Liver (tissue), 9 donors: ENCODE data around the gene ZKSCAN4. TPM values are rescaled to one million over a fixed set of nuclear protein-coding genes. Genes with fewer than 3 reads are reported as not detected.

Experiments used
- DNase-seq: peaks from one replicate; pipeline ENCODE4 v3.0.0-alpha.2; 2017; ENCODE audit warnings: low spot score
- H3K27ac ChIP-seq, 2 donors: one replicate each; pipeline ENCODE4 v1.7.0; 2013; ENCODE audit warnings: inconsistent platforms in 2 of 2, low read length in 2 of 2, control low read depth in 1 of 2, low read depth in 1 of 2, mild to moderate bottlenecking in 1 of 2
- H3K27me3 ChIP-seq, 4 donors: one replicate each; pipeline versions ENCODE4 v1.6.1 to v1.7.0; 2013; ENCODE audit warnings: low read length in 3 of 4, inconsistent platforms in 1 of 4, mild to moderate bottlenecking in 1 of 4, moderate library complexity in 1 of 4; ENCODE audit not compliant: control insufficient read depth in 4 of 4, insufficient read depth in 4 of 4
- H3K36me3 ChIP-seq, 4 donors: one replicate each; pipeline versions ENCODE4 v1.6.1 to v1.7.0; 2013; ENCODE audit warnings: low read length in 3 of 4, mild to moderate bottlenecking in 3 of 4, low read depth in 1 of 4, moderate library complexity in 1 of 4; ENCODE audit not compliant: control insufficient read depth in 4 of 4, insufficient read depth in 3 of 4
- H3K4me1 ChIP-seq, 4 donors: one replicate each; pipeline versions ENCODE4 v1.6.1 to v1.7.0; 2013; ENCODE audit warnings: low read length in 3 of 4, mild to moderate bottlenecking in 3 of 4, moderate library complexity in 1 of 4; ENCODE audit not compliant: control insufficient read depth in 4 of 4, insufficient read depth in 4 of 4
- H3K4me3 ChIP-seq, 3 donors: one replicate each; pipeline versions ENCODE4 v1.6.1 to v1.7.0; 2013; ENCODE audit warnings: low read length in 3 of 3, control low read depth in 1 of 3, low read depth in 1 of 3, mild to moderate bottlenecking in 1 of 3
- H3K9ac ChIP-seq, 2 donors: one replicate each; pipeline ENCODE4 v1.7.0; 2013; ENCODE audit warnings: low read length in 2 of 2, mild to moderate bottlenecking in 2 of 2, moderate library complexity in 2 of 2, control low read depth in 1 of 2, low read depth in 1 of 2
- H3K9me3 ChIP-seq, 4 donors: one replicate each; pipeline versions ENCODE4 v1.6.1 to v1.7.0; 2013; ENCODE audit warnings: low read length in 3 of 4; ENCODE audit not compliant: control insufficient read depth in 4 of 4
- EGR1 ChIP-seq, 2 donors: IDR thresholded peaks; 2 replicates each; pipeline ENCODE4 v1.6.1; 2016 to 2018; ENCODE audit warnings: antibody characterized with exemption in 2 of 2, low read depth in 2 of 2
- FOXA1 ChIP-seq: IDR thresholded peaks from 2 replicates; pipeline ENCODE4 v1.6.1; 2016; ENCODE audit warnings: antibody characterized with exemption
- FOXA2 ChIP-seq: IDR thresholded peaks from 2 replicates; pipeline ENCODE4 v1.6.1; 2016; ENCODE audit warnings: antibody characterized with exemption
- GABPA ChIP-seq, 2 donors: IDR thresholded peaks in 1 of 2; conservative IDR thresholded peaks in 1 of 2; 2 replicates each; pipeline ENCODE4 v1.6.1; 2016; ENCODE audit warnings: antibody characterized with exemption in 2 of 2, mild to moderate bottlenecking in 1 of 2, moderate library complexity in 1 of 2
- HNF4A ChIP-seq, 2 donors: conservative IDR thresholded peaks; 2 replicates each; pipeline ENCODE4 v1.6.1; 2016; ENCODE audit warnings: antibody characterized with exemption in 2 of 2, mild to moderate bottlenecking in 2 of 2
- HNF4G ChIP-seq: IDR thresholded peaks from 2 replicates; pipeline ENCODE4 v1.6.1; 2016; ENCODE audit warnings: antibody characterized with exemption
- JUND ChIP-seq, 2 donors: IDR thresholded peaks; 2 replicates each; pipeline ENCODE4 v1.6.1; 2016; ENCODE audit warnings: antibody characterized with exemption in 2 of 2
- NR2F2 ChIP-seq: IDR thresholded peaks from 2 replicates; pipeline ENCODE4 v1.6.1; 2016; ENCODE audit warnings: antibody characterized with exemption
- RAD21 ChIP-seq, 2 donors: IDR thresholded peaks; 2 replicates each; pipeline ENCODE4 v1.6.1; 2016; ENCODE audit warnings: antibody characterized with exemption in 2 of 2, mild to moderate bottlenecking in 2 of 2
- RXRA ChIP-seq, 2 donors: IDR thresholded peaks; 2 replicates each; pipeline ENCODE4 v1.6.1; 2017 to 2018; ENCODE audit warnings: antibody characterized with exemption in 2 of 2, mild to moderate bottlenecking in 1 of 2
- SP1 ChIP-seq: IDR thresholded peaks from 2 replicates; pipeline ENCODE4 v1.6.1; 2018; ENCODE audit warnings: antibody characterized with exemption, mild to moderate bottlenecking
- TAF1 ChIP-seq: conservative IDR thresholded peaks from 2 replicates; pipeline ENCODE4 v1.6.1; 2016; ENCODE audit warnings: antibody characterized with exemption, mild to moderate bottlenecking
- YY1 ChIP-seq: IDR thresholded peaks from 2 replicates; pipeline ENCODE4 v1.6.1; 2016; ENCODE audit warnings: antibody characterized with exemption, mild to moderate bottlenecking
- WGBS: extraction: QIAGEN DNeasy Blood & Tissue Kit; methylation state at CpG from one replicate; pipeline ENCODE4 v1.1.7; 2013; 5-methylcytosine and 5-hydroxymethylcytosine counted together
- polyA plus RNA-seq, 2 donors: library from polyadenylated mRNA; stranded (reverse) in 1 of 2; unstranded in 1 of 2; fragments of 200-250 nt in 1 of 2; fragments of >200 nt in 1 of 2; fragmentation: Nextera tagmentation in 1 of 2; extraction: Ambion mirVana in 1 of 2; gene quantifications; one replicate each; pipeline versions ENCODE4 v1.2.1 to v1.2.3, GENCODE V29; 2013 to 2015
- total RNA-seq, 2 donors: library from RNA; depleted of rRNA; stranded (reverse); fragments of >200 nt; gene quantifications; one replicate each; pipeline ENCODE4 v1.2.3, GENCODE V29; 2014
- TF ChIP-seq, protein P1 (sequence below): IDR thresholded peaks from 2 replicates; pipeline ENCODE4 v1.6.1; 2016; ENCODE audit warnings: antibody characterized with exemption
- TF ChIP-seq, protein P2 (sequence below): IDR thresholded peaks from 2 replicates; pipeline ENCODE4 v1.6.1; 2016; ENCODE audit warnings: antibody characterized with exemption
- TF ChIP-seq, protein P3 (sequence below): IDR thresholded peaks from 2 replicates; pipeline ENCODE4 v1.6.1; 2016; ENCODE audit warnings: antibody characterized with exemption, mild to moderate bottlenecking
- TF ChIP-seq, protein P4 (sequence below): IDR thresholded peaks from 2 replicates; pipeline ENCODE4 v1.6.1; 2016; ENCODE audit warnings: antibody characterized with exemption
- TF ChIP-seq, protein P5 (sequence below): fragments of 150-350 bp; IDR thresholded peaks from 2 replicates; pipeline ENCODE4 v1.5.1; 2017; ENCODE audit warnings: improper control_type of control experiment, low read depth, low read length; ENCODE audit not compliant: missing input control
- donor health status: healthy.
- donor health status: healthy.
- donor health status: healthy.
- donor health status: healthy.
- donor health status: healthy.

Gene ZKSCAN4
- total and polyA plus RNA-seq, 4 donors: 1.4 to 4.7 (median 2.6) TPM

DNA sequence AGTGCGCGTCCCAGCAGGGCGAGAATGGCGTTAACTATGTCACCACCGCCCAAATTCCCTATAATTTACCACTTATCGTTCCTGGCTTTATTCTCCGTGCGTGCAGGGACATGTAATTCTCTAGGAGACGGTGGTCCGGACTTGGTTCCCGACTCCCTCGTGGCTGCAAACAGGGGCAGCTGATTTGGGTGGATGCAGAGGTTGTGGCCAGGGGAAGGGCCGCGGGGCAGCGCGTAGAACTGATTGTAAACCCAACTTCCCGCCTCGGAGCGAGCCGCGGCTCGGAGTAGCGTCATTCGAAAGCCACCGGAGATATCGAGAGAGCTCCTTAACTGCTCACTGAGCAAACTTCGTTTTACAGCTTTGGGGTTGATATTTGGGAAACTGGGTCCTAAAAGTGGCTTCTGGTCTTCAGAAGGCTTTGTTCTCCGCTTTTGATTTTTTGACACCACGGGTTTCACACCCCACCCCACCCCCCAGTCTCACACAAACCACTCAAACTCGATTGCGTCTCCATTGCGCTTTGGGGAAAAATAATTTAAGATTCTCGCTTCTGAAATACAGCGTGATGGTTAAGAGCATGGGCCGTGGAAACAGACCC is 44.5 kb downstream of the ZKSCAN4 start (continued):
- TF ChIP-seq, protein P1, sequence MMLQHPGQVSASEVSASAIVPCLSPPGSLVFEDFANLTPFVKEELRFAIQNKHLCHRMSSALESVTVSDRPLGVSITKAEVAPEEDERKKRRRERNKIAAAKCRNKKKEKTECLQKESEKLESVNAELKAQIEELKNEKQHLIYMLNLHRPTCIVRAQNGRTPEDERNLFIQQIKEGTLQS: no peak
- no peak for TF ChIP-seq RAD21 (IDR thresholded peaks at IDR 0.05)
- TF ChIP-seq, protein P2, sequence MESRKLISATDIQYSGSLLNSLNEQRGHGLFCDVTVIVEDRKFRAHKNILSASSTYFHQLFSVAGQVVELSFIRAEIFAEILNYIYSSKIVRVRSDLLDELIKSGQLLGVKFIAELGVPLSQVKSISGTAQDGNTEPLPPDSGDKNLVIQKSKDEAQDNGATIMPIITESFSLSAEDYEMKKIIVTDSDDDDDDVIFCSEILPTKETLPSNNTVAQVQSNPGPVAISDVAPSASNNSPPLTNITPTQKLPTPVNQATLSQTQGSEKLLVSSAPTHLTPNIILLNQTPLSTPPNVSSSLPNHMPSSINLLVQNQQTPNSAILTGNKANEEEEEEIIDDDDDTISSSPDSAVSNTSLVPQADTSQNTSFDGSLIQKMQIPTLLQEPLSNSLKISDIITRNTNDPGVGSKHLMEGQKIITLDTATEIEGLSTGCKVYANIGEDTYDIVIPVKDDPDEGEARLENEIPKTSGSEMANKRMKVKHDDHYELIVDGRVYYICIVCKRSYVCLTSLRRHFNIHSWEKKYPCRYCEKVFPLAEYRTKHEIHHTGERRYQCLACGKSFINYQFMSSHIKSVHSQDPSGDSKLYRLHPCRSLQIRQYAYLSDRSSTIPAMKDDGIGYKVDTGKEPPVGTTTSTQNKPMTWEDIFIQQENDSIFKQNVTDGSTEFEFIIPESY: no peak

DNA sequence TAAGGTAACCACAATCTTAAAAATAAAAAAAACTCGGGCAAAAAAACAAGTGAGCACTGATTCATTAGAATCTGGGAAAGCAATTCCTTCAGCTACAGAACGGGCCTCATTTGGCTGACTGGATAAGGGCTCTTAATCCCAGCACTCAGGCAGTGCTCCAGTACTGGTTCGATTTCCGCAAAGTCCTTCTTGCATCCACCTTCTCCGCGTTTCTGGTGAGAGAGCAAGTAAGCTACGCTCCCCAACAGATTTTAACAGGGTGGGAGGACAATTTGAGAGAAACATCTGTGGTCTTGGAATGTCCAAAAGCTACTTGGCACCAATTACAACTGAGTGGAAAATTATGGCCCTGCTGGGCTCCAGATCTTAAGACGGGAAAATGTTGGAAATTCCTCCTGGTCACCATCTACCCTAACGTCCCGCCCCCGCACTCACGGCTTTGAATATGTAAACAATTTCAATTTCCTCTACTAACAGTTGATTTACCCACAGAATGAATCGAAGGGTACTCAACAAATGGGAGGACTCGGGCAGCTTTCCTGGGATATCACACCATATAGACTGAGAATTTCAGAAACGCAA is 45.0 kb downstream of the ZKSCAN4 start:
- no peak for DNase-seq
- H3K9ac ChIP-seq: no peak overlapping the region
- no peak overlapping the region for H3K27ac ChIP-seq
- 9% methylated on average over 15 of the region's 15 CpGs for WGBS
- peaks cover 0 to 4% (median 2%) of the 10 kb centered on the region in 4 donors for H3K4me1 ChIP-seq
- H3K27me3 ChIP-seq: peaks cover 3 to 48% (median 24%) of the 10 kb centered on the region in 4 donors
- peaks cover 3 to 36% (median 6%) of the 10 kb centered on the region in 4 donors for H3K9me3 ChIP-seq
- TF ChIP-seq YY1 (no peak), SP1 (no peak), HNF4A (conservative IDR thresholded peaks at IDR 0.05) (no peak), FOXA1 (no peak)
- TF ChIP-seq, protein P3, sequence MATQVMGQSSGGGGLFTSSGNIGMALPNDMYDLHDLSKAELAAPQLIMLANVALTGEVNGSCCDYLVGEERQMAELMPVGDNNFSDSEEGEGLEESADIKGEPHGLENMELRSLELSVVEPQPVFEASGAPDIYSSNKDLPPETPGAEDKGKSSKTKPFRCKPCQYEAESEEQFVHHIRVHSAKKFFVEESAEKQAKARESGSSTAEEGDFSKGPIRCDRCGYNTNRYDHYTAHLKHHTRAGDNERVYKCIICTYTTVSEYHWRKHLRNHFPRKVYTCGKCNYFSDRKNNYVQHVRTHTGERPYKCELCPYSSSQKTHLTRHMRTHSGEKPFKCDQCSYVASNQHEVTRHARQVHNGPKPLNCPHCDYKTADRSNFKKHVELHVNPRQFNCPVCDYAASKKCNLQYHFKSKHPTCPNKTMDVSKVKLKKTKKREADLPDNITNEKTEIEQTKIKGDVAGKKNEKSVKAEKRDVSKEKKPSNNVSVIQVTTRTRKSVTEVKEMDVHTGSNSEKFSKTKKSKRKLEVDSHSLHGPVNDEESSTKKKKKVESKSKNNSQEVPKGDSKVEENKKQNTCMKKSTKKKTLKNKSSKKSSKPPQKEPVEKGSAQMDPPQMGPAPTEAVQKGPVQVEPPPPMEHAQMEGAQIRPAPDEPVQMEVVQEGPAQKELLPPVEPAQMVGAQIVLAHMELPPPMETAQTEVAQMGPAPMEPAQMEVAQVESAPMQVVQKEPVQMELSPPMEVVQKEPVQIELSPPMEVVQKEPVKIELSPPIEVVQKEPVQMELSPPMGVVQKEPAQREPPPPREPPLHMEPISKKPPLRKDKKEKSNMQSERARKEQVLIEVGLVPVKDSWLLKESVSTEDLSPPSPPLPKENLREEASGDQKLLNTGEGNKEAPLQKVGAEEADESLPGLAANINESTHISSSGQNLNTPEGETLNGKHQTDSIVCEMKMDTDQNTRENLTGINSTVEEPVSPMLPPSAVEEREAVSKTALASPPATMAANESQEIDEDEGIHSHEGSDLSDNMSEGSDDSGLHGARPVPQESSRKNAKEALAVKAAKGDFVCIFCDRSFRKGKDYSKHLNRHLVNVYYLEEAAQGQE: no peak
- TF ChIP-seq, protein P1: no peak
- H3K36me3 ChIP-seq: no peaks in the 10 kb centered on the region
- H3K4me3 ChIP-seq: peak overlapping the region in 1 of 3 donors; percentile 23

DNA sequence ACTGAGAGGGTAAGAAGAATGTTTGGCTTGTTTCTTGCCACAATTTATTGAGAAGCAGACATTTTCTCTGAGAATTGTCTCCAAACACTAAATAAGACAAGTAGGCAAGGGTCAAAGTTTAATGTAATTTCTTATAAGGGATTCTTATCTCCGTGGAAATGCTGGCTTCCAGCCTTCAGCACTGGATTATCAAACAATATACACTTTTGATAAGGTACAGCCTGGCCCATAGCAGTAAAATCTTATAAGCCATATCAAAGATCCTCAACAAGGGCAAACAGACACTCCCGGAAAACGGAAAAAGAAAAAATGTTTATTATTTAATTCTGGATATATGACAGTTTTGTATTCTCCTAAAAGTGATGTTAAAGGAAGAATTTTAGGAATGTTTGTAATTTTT is 45.5 kb downstream of the ZKSCAN4 start:
- no peak overlapping the region for H3K27ac ChIP-seq
- H3K4me3 ChIP-seq: no peak overlapping the region
- H3K36me3 ChIP-seq: no peaks in the 10 kb centered on the region
- peaks cover 3 to 36% (median 6%) of the 10 kb centered on the region in 4 donors for H3K9me3 ChIP-seq
- peaks cover 3 to 48% (median 24%) of the 10 kb centered on the region in 4 donors for H3K27me3 ChIP-seq
- peaks cover 0 to 4% (median 2%) of the 10 kb centered on the region in 4 donors for H3K4me1 ChIP-seq
- H3K9ac ChIP-seq: no peak overlapping the region
- DNase-seq: no peak
- 41% methylated on average over 3 of the region's 3 CpGs for WGBS
- TF ChIP-seq, protein P1: no peak
- no peak for TF ChIP-seq HNF4G
- no peak for TF ChIP-seq GABPA (IDR thresholded peaks at IDR 0.05 in 1 of 2, conservative IDR thresholded peaks at IDR 0.05 in 1 of 2)
- TF ChIP-seq, protein P4, sequence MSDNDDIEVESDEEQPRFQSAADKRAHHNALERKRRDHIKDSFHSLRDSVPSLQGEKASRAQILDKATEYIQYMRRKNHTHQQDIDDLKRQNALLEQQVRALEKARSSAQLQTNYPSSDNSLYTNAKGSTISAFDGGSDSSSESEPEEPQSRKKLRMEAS: no peak
- no peak for TF ChIP-seq TAF1
- TF ChIP-seq RXRA (IDR thresholded peaks at IDR 0.05): no peak
- TF ChIP-seq, protein P2: no peak
- TF ChIP-seq, protein P5, sequence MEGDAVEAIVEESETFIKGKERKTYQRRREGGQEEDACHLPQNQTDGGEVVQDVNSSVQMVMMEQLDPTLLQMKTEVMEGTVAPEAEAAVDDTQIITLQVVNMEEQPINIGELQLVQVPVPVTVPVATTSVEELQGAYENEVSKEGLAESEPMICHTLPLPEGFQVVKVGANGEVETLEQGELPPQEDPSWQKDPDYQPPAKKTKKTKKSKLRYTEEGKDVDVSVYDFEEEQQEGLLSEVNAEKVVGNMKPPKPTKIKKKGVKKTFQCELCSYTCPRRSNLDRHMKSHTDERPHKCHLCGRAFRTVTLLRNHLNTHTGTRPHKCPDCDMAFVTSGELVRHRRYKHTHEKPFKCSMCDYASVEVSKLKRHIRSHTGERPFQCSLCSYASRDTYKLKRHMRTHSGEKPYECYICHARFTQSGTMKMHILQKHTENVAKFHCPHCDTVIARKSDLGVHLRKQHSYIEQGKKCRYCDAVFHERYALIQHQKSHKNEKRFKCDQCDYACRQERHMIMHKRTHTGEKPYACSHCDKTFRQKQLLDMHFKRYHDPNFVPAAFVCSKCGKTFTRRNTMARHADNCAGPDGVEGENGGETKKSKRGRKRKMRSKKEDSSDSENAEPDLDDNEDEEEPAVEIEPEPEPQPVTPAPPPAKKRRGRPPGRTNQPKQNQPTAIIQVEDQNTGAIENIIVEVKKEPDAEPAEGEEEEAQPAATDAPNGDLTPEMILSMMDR: no peak
- no peak for TF ChIP-seq EGR1 (IDR thresholded peaks at IDR 0.05; ENCODE audit: low read depth in 2 of 2)
- no peak for TF ChIP-seq FOXA2
- no peak for TF ChIP-seq HNF4A (conservative IDR thresholded peaks at IDR 0.05)
- TF ChIP-seq JUND (IDR thresholded peaks at IDR 0.05): no peak
- TF ChIP-seq NR2F2: no peak
- no peak for TF ChIP-seq YY1
- no peak for TF ChIP-seq RAD21 (IDR thresholded peaks at IDR 0.05)
